ENCODE data around the gene PTPN23. TPM values are rescaled to one million over a fixed set of nuclear protein-coding genes. Genes with fewer than 3 reads are reported as not detected.

Gene PTPN23
- total RNA-seq, 1 donor from 2014 or later: 50.8 TPM

DNA sequence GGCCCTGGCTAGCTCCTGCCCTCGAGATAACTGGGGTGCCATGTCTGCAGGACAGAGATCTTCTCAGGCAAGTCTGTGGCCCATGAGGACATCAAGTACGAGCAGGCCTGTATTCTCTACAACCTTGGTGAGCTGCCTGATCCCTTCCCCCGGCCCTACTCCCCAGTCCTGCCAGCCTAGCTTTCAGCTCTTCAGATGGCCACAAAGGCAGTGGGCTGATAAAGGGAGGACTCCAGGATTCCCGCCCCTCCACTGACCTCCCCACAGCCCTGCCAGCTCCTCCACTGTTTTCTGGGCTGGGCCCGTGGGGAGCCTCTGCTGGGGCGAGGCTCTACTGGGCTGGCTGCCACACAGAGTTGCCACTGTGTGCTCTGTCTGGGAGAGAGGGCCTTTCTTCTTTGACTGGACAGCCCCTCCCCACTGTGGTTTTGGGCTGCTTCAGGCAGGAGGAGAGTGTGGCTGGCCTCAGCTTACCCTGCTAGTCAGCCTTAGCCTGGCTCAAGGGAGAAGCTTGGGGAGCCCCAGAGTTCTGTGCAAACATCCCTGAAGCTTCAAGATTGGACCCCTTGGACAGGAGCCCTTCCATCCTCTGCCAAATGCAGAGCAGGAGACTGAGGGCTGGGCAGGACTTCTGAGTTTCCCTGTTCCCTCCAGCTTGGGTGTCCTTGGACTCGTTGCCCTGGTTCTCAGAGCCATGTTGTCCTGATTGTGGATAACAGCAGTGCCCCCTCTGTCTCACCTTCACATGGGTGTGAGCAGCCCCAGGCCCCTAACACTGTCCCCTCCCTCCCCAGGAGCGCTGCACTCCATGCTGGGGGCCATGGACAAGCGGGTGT, 24.4 kb downstream of the PTPN23 start:
- DNase-seq (ENCODE audit: extremely low read depth, low read depth, low spot score): no peak

DNA sequence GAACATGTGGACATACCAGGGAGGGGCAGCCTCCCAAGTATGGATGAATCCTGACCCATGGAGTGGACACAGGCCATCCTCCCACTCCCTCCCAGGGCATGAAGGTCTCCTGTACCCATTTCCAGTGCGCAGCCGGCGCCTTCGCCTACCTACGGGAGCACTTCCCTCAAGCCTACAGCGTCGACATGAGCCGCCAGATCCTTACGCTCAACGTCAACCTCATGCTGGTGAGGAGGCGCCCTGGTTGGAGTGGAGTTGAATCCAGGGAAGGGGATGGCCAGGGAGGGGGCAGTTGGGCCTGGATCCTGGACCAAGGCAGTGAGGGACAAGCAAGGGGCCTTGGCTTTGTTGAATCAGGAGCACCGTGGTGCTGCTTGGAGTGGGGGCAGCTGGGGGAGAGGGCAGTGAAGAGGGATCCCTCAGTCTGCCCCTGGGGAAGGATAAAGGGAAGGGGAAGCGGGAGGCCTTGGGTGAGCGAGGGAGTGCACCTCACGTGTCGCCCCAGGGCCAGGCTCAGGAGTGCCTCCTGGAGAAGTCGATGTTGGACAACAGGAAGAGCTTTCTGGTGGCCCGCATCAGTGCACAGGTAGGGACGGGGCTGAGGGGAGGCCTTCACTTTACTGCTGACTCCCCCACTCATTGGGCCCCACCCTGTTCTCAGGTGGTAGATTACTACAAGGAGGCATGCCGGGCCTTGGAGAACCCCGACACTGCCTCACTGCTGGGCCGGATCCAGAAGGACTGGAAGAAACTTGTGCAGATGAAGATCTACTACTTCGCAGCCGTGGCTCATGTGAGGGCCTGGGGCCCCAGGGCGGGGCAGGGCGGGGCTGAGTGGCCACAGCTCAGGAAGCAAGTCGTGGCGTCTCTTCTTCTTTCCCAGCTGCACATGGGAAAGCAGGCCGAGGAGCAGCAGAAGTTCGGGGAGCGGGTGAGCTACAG, 25.3 kb downstream of the PTPN23 start:
- DNase-seq (ENCODE audit: extremely low read depth, low read depth, low spot score): no peak

DNA sequence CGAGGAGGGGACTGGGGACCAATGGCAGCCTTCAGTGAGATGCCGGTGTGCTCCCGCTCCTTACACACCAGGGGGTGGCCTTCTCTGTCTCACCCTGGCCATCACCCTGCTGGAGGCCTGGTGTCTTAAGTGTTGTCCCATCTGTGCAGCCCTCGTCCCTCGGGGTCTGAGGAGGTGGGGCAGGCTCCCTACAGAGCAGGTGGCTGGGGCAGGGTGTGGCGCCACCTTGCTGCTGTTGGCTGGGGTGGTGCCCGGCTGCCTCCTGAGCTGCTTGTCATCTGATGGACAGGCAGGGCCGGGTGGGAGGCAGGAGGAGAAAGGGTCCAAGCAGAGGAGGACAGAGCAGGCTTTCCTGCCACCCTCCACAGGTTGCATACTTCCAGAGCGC, 25.9 kb downstream of the PTPN23 start:
- DNase-seq (ENCODE audit: extremely low read depth, low read depth, low spot score): no peak

DNA sequence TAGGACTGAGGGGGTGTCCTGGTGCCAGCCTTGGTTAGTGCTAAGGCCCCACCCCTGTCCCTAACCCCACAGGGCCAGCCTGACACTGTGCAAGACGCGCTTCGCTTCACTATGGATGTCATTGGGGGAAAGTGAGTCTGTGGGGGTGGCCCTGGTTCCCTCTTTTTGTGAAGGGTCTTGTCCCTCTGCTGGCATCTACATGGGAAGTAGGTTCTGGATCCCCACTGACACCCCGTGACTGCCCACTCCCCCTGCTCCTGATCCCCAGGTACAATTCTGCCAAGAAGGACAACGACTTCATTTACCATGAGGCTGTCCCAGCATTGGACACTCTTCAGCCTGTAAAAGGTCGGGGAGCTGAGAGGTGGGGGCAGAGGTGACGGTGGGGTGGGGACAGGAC, 26.4 kb downstream of the PTPN23 start:
- DNase-seq (ENCODE audit: extremely low read depth, low read depth, low spot score): no peak

DNA sequence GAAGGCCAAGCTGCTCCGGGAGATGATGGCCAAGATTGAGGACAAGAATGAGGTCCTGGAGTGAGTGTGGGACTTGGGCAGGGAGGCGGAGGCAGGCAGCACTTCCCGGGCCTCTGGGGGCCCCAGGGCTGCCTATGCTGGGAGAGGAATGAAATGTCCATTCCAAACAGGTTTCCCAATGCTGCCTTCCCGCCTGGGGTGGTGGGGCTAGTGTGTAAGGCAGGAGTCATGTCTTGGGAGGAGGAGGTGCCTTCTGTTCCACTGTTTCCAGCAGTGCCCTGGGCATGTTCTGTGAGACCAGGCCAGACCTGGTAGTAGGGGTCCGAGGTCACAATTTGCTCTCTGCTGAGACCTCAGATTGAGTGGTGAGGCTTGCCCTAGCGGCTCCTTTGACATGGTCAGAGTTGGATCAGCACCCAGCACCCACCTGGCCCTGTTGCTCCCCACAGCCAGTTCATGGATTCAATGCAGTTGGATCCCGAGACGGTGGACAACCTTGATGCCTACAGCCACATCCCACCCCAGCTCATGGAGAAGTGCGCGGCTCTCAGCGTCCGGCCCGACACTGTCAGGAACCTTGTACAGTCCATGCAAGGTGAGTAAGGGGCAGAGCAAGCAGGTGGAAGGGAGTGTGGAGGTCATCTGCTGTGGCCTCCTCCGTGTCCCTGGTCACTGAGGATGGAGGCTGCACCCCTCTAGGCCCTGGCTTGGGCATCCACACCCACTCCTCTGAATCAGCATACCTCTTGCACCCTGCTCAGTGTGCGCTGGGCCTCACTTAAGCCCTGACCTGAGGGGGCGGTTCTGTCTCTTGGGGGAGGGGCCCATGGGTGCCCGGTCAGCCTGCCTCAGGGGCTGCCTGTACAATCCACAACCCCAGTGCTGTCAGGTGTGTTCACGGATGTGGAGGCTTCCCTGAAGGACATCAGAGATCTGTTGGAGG, 27.3 kb downstream of the PTPN23 start:
- DNase-seq (ENCODE audit: extremely low read depth, low read depth, low spot score): no peak

DNA sequence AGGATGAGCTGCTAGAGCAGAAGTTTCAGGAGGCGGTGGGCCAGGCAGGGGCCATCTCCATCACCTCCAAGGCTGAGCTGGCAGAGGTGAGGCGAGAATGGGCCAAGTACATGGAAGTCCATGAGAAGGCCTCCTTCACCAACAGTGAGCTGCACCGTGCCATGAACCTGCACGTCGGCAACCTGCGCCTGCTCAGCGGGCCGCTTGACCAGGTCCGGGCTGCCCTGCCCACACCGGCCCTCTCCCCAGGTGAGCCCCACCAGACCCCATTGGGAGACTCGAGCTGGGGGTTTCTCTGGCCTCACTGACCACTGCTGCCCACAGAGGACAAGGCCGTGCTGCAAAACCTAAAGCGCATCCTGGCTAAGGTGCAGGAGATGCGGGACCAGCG, 28.0 kb downstream of the PTPN23 start:
- no peak for DNase-seq (ENCODE audit: extremely low read depth, low read depth, low spot score)

DNA sequence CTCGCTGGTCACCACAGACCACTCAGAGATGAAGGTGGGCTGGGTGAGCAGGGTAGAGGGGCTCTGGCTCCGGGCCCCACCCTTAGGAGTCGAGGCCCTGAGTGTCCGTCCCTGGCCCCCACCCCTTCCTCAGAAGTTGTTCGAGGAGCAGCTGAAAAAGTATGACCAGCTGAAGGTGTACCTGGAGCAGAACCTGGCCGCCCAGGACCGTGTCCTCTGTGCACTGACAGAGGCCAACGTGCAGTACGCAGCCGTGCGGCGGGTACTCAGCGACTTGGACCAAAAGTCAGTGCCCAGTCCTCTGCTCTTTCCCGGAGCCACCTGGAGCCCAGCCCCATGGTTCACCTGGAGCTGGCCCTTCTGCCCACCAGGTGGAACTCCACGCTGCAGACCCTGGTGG, 28.5 kb downstream of the PTPN23 start:
- DNase-seq (ENCODE audit: extremely low read depth, low read depth, low spot score): no peak

DNA sequence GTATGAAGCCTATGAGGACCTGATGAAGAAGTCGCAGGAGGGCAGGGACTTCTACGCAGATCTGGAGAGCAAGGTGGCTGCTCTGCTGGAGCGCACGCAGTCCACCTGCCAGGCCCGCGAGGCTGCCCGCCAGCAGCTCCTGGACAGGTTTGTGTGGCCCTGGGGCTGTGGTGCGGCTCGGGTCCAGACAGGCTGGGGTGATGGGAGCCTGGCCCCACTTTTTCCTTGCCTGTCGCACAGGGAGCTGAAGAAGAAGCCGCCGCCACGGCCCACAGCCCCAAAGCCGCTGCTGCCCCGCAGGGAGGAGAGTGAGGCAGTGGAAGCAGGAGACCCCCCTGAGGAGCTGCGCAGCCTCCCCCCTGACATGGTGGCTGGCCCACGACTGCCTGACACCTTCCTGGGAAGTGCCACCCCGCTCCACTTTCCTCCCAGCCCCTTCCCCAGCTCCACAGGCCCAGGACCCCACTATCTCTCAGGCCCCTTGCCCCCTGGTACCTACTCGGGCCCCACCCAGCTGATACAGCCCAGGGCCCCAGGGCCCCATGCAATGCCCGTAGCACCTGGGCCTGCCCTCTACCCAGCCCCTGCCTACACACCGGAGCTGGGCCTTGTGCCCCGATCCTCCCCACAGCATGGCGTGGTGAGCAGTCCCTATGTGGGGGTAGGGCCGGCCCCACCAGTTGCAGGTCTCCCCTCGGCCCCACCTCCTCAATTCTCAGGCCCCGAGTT, 29.0 kb downstream of the PTPN23 start:
- DNase-seq (ENCODE audit: extremely low read depth, low read depth, low spot score): no peak

DNA sequence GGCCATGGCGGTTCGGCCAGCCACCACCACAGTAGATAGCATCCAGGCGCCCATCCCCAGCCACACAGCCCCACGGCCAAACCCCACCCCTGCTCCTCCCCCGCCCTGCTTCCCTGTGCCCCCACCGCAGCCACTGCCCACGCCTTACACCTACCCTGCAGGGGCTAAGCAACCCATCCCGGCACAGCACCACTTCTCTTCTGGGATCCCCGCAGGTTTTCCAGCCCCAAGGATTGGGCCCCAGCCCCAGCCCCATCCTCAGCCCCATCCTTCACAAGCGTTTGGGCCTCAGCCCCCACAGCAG, 29.5 kb downstream of the PTPN23 start:
- DNase-seq (ENCODE audit: extremely low read depth, low read depth, low spot score): no peak

DNA sequence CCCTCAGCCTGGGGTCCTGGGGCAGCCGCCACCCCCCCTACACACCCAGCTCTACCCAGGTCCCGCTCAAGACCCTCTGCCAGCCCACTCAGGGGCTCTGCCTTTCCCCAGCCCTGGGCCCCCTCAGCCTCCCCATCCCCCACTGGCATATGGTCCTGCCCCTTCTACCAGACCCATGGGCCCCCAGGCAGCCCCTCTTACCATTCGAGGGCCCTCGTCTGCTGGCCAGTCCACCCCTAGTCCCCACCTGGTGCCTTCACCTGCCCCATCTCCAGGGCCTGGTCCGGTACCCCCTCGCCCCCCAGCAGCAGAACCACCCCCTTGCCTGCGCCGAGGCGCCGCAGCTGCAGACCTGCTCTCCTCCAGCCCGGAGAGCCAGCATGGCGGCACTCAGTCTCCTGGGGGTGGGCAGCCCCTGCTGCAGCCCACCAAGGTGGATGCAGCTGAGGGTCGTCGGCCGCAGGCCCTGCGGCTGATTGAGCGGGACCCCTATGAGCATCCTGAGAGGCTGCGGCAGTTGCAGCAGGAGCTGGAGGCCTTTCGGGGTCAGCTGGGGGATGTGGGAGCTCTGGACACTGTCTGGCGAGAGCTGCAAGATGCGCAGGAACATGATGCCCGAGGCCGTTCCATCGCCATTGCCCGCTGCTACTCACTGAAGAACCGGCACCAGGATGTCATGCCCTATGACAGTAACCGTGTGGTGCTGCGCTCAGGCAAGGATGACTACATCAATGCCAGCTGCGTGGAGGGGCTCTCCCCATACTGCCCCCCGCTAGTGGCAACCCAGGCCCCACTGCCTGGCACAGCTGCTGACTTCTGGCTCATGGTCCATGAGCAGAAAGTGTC, 30.2 kb downstream of the PTPN23 start:
- no peak for DNase-seq (ENCODE audit: extremely low read depth, low read depth, low spot score)

DNA sequence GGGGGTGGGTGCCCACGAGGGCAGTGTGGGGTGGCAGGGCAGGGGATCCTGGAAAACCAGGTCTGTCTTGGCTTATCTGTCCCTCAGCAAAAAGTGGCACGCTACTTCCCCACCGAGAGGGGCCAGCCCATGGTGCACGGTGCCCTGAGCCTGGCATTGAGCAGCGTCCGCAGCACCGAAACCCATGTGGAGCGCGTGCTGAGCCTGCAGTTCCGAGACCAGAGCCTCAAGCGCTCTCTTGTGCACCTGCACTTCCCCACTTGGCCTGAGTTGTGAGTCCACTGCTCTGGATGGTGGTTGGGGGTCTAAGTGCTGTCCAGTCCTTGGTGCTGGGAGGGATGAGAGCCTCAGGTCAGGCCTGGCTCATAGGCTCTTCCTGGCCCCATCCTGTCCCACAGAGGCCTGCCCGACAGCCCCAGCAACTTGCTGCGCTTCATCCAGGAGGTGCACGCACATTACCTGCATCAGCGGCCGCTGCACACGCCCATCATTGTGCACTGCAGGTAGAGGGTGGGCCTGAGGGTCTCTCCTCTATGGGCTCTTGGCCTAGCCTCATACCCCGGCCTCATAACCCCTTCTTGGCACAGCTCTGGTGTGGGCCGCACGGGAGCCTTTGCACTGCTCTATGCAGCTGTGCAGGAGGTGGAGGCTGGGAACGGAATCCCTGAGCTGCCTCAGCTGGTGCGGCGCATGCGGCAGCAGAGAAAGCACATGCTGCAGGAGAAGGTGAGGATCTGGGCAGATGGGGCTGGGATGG, 31.1 kb downstream of the PTPN23 start:
- DNase-seq (ENCODE audit: extremely low read depth, low read depth, low spot score): no peak

DNA sequence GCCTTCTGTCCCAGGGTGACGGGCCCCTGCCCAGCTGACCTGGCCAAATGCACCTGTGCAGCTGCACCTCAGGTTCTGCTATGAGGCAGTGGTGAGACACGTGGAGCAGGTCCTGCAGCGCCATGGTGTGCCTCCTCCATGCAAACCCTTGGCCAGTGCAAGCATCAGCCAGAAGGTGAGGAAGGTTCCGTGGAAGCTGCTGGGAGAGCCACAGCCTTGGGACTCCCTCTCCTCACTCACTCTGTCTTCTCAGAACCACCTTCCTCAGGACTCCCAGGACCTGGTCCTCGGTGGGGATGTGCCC, 31.6 kb downstream of the PTPN23 start:
- no peak for DNase-seq (ENCODE audit: extremely low read depth, low read depth, low spot score)

DNA sequence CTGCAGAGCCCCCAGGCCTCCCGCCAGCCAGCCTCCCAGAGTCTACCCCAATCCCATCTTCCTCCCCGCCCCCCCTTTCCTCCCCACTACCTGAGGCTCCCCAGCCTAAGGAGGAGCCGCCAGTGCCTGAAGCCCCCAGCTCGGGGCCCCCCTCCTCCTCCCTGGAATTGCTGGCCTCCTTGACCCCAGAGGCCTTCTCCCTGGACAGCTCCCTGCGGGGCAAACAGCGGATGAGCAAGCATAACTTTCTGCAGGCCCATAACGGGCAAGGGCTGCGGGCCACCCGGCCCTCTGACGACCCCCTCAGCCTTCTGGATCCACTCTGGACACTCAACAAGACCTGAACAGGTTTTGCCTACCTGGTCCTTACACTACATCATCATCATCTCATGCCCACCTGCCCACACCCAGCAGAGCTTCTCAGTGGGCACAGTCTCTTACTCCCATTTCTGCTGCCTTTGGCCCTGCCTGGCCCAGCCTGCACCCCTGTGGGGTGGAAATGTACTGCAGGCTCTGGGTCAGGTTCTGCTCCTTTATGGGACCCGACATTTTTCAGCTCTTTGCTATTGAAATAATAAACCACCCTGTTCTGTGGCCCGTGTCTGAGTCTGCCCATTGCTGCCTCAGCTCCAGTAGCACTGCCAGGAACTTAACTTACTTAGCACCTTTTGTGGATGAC, 32.2 kb downstream of the PTPN23 start:
- DNase-seq (ENCODE audit: extremely low read depth, low read depth, low spot score): no peak

DNA sequence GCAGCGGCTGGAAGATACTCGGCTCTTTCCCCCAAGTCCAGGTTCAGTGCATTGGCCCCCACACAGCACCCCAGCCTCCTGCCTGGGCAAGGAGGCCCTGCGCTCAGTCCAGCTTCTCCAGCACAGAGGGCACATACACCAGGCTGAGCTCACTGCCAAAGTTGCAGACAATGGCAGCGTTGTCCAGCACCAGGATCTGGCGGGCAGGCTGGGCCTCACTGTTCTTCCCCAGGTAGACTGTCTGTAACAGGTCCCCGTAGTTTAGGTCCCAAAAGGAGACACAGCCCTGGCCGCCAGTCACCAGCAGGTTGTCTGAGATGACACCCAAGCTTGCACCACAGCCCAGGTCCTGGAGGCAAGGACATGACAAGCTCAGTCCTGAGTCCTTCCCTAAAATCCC, 32.9 kb downstream of the PTPN23 start:
- DNase-seq (ENCODE audit: extremely low read depth, low read depth, low spot score): no peak

DNA sequence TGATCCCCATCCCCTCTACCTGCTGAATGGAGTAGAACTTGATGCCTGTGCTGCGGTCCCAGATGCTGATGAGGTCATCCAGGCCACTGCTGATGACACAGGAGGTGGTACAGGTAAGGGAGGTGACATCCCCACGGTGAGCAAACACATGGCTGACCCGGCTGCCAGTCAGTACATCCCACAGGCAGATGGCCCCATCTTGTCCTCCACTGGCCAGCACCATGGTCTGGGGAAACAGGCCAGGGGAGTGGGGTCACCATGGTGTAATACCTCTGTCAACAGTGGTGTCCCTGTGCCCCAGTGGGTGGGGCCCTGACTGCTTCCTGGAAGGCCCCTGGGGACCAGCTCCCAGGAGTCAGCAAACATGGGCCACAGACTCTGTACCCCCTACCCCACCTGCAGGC, 33.3 kb downstream of the PTPN23 start:
- no peak for DNase-seq (ENCODE audit: extremely low read depth, low read depth, low spot score)

DNA sequence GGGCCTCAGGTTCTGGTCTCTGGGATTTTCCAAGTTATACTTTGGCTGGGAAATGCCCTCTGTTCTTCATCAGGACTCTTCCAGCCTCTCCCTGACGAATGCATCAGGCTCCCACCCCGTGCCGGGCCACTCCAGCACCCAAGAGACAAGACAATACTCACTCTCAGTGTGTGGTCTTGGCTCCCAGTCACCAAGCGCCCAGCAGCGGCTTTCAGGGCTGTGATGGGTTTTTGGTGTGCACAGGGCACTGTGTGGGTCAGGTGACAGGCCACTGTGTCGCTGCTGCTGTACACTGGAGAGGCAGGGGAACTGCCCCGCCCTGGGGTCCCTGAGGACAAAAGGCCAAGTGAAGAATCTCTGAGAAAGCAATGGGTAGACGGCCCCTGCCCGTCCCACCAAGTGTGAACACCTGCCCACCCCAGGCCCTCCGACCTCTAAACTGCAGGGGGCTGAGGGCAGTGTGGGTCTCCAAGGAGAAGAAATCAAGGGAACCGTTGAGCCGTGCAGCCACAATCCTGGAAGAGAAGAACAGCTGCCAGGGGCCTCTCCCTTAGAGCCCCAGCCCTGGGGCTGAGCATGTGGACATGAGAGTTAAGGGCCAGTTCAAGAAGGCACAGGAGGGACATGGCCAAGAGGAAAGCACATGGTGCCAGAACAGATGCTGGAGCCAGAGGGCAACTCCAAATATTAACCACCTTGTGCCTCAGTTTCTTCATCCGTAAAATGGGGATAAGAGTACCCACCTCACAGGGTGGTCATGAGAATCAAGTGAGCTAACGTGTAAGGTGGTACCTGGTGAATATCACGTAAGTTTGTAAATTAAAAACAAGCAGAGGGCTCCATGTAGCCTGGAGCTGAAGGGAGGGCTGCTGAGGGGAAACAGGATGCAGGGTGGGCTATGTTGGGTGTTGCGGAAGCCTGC, 34.1 kb downstream of the PTPN23 start:
- no peak for DNase-seq (ENCODE audit: extremely low read depth, low read depth, low spot score)

DNA sequence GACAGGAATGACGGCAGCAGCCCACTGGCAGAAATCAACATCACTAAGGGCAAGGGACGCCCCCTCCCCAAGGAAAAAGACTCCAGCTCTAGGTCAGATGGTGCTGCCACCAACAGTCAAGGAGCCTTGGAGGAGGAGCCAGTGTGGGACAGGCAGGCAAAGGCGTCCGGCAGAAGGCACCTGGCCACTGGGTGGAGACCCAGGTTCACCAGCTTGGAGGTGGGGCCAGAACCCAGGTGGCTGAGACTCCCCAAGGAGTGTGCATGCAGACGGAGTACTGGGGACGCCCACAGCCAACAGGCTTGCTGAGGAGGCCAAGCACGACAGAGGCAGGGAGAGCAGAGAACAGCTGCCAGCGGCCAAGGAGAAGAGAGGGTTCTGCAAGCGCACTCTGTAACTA, 35.2 kb downstream of the PTPN23 start:
- DNase-seq (ENCODE audit: extremely low read depth, low read depth, low spot score): no peak

All from glomerular endothelial cell (primary cell).